H1 (cell line): ENCODE results near the gene FBXO2. TPM values are rescaled to one million over a fixed set of nuclear protein-coding genes. Genes with fewer than 3 reads are reported as not detected.

Experiments
- GABPA ChIP-seq: IDR thresholded peaks from 2 replicates; pipeline ENCODE4 v1.6.1; 2011; ENCODE audit warnings: mild to moderate bottlenecking, low read length, moderate library complexity, borderline replicate concordance; ENCODE audit not compliant: insufficient read depth
- POU5F1 ChIP-seq: IDR thresholded peaks from 2 replicates; pipeline ENCODE4 v1.6.1; 2011; ENCODE audit warnings: low read depth, mild to moderate bottlenecking, low read length, moderate library complexity
- RFX5 ChIP-seq: IDR thresholded peaks from 2 replicates; pipeline ENCODE4 v1.6.1; 2011; ENCODE audit warnings: low read depth, low read length, improper control_type of control experiment, borderline replicate concordance
- polyA plus RNA-seq, 7 experiments: library from polyadenylated mRNA; depleted of rRNA in 3 of 7; stranded (reverse) in 5 of 7; unstranded in 2 of 7; fragments of >200 nt in 5 of 7; fragments of 200-250 nt in 2 of 7; gene quantifications; 1 replicate in 5 of 7; 2 replicates in 1 of 7; 4 replicates in 1 of 7; pipeline versions ENCODE4 v1.2.1 to v1.2.3, GENCODE V29; 2011 to 2013; ENCODE audit warnings: missing spikeins in 2 of 7, mixed read lengths in 2 of 7
- total RNA-seq: library from RNA; stranded (reverse); fragmentation: NEBNext Ultra II Directional; extraction: Animal tissue kit (Norgen Biotek cat#: 25700); gene quantifications from 2 replicates; pipeline ENCODE4 v1.2.1, GENCODE V29; 2021

Gene FBXO2
- total and polyA plus RNA-seq, 2 of the 8 experiments (the other 6 are each of a cell fraction or from before 2014, with no cell fraction given): 51.3 to 57.9 TPM

DNA sequence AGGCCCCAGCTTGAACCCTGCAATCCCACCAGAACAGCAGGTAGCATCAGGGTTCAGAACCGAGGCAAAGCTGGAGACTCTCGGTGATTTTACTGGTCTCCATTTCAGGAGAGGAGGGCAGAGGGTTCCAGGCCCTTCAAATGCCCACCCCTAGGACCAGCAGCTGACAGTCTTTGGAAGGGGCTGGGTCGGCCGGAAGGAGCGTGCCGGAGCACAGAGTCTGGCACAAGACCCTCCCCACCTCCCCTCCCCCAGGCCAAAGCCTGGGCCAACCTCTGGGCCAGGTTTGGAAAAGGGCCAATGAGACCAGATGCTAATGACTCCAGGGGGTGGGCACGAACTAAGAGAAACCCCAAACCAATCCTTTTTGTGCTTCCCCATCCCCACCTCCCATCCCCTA is 6.9 kb downstream of the FBXO2 start (continued):
- TF ChIP-seq GABPA (no peak), RFX5 (no peak), POU5F1 (no peak)
